NCI-H526 treated with DMSO at 0.1 percent for 48 hours (cell line): ENCODE results near the gene EXOSC9.
"Not testable (repeated sequence)": the region's sequence is repeated elsewhere in the genome, so short reads cannot be mapped to it uniquely, and the experiment has no call there.

Source experiments
- DNase-seq: peaks from one replicate; lab custom pipeline; 2025; lab: John Stamatoyannopoulos, UW

EXOSC9 gene, protein sequence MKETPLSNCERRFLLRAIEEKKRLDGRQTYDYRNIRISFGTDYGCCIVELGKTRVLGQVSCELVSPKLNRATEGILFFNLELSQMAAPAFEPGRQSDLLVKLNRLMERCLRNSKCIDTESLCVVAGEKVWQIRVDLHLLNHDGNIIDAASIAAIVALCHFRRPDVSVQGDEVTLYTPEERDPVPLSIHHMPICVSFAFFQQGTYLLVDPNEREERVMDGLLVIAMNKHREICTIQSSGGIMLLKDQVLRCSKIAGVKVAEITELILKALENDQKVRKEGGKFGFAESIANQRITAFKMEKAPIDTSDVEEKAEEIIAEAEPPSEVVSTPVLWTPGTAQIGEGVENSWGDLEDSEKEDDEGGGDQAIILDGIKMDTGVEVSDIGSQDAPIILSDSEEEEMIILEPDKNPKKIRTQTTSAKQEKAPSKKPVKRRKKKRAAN

DNA sequence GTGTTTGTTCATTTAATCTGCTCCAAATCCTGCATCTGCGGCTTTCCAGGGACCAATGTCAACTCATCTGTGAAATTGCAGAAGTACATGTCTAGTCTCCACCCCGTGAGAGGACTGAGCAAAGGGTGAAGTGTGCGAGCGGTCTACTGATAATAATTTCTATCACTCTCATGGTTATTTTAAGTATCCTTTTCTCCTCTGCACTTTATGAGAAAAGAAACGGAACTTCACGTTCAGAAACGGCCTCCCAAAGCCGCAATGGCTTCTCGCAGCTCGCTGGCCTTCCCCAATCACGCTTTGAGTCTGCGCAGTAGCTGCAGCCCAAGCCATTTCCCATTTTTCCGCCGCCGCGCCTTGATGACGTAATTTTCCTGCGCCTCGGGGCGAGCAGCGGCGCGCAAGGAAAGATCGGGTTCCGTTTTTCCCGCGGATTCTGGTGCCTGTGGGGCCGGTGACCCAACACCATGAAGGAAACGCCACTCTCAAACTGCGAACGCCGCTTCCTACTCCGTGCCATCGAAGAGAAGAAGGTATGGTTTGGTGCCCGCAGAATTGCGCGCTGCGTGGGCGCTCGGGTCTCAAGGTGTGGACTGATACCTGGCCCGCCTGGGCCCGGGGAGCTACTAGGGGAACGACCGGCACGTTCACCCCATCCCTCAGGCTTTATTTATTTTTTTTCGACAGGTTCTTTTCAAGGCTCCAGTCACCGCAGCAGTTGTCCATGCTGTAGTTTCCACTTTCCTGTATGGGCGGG, at the start of gene EXOSC9:
Gene EXOSC9, plus strand, starts transcription at position 363 of the 754 bp plus-strand sequence. Its CDS starts 102 bp downstream, at position 465.
- peak; percentile 73 for DNase-seq

DNA sequence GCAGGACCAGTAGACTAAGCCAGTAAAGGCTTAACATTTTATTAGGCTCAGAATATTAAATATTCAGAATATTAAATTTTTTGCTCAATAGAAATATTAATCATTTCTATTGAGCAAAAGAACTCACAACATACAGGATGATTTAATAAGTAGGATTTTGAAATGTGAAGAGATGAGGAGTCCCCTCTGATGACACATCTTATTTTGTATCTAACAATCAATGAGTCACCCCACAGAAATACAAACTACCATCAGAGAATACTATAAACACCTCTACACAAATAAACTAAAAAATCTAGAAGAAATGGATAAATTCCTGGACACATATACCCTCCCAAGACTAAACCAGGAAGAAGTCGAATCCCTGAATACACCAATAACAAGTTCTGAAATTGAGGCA, 49.0 kb upstream of the EXOSC9 start:
- DNase-seq, result not testable (repeated sequence)

- no peak for DNase-seq
Measured at GRCh38 chr4:121758925-121759568, 42.1 kb upstream of the EXOSC9 start.

- no peak for DNase-seq
Measured at GRCh38 chr4:121760205-121760604, 40.9 kb upstream of the EXOSC9 start.

DNA sequence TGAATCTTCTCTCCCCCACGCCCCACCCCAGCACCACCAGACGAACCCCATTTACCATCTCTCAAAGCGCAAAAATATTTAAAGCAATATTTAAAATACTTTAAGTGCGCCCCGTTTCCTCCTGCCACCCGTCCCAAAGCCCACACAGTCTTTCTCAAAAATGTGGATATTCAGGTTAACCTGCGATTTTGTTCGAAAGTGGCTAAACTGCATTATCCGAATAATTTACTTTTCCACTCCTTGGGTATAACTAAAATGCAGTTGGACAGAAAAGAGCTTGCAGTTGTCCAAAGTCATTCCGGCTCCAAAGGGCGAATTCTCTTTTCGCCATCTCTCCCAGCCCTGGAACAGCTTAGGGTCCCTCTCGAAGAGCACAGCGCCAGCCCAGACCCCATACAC, 36.8 kb upstream of the EXOSC9 start:
- DNase-seq, result no peak

DNA sequence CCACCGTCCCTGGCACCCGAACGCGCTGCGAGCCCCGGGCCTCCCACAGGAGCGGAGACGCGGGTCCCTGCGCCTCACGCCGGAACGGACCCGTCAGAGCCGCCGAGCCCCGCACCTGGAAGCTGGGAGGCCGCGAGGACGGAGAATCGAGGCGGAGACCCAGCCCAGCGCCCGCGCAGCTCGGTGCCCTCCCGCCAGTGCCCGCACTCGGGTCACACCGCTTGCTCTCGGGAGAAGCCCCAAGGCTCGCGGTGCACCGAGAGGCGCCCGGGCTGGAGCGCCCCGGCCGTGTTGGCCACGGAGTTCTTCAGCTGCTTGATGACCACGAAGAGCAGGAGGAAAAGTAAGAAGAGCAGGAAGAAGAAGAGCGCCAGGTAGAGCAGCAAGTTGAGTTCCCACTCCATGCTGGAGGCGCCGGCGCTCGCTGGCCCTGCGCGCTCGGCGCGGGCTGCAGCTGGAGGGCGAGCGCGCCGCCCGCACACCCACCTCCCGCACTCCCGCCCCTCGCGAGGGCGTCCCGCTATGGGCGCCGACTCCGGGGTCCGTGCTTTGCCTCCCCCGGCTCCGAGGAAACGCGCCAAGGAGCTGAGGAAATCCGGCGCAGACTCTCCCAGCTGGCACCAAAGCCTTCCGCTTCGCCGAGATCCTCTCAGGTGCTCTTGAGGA, 36.3 kb upstream of the EXOSC9 start, which contains the start of gene SMIM43:
Gene SMIM43, minus strand, starts transcription at position 463 of the 666 bp plus-strand sequence. Its CDS starts 59 bp downstream, at position 404.
- no peak for DNase-seq

DNA sequence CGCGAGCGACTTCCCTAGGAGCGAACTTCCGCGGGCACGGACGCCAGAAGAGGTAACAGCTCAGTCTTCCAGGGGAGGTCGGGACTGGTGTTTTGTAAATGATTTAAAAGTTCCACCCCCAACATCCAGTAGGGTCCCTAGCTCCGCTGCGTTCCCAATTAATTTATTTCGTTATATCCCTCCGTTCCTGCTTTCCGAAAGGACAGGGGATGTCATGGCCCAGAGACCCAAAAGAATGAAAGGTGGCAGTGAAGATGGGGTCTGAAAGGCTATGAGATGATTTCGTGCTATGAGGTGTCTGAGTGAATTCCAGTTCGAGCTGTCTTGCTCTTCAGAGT, 35.8 kb upstream of the EXOSC9 start:
- no peak for DNase-seq

DNA sequence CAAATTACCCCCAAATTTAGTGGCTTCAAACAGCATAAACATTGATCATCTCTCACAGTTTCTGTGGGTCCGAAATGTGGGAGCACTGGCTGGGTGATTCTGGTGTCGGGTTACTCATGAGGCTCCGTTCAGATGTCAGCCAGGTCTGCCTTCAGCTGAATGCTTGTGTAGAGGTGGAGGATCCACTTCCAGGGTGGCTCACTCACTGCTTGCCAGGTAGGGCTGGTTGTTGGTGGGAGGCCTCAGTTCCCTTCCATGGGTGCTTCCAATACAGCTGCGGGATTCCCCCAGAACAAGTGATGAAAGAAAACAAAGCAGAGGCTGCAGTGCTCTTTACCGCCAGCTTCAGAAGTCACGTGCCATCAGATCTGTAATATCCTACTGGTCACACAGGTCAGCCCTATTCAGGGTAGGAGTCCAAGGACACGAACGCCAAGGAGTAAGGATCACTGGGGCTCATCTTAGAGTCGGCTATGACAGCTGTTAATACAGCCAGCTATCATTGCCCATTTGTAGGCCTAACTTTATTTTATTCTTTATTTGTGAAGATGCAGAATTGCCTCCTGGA, 35.1 kb upstream of the EXOSC9 start:
- DNase-seq, result no peak

- DNase-seq, result no peak
Measured at GRCh38 chr4:121767166-121767565, 34.0 kb upstream of the EXOSC9 start.

GRCh38 chr4:121769341-121769740, 31.8 kb upstream of the EXOSC9 start:
- DNase-seq, result no peak

DNA sequence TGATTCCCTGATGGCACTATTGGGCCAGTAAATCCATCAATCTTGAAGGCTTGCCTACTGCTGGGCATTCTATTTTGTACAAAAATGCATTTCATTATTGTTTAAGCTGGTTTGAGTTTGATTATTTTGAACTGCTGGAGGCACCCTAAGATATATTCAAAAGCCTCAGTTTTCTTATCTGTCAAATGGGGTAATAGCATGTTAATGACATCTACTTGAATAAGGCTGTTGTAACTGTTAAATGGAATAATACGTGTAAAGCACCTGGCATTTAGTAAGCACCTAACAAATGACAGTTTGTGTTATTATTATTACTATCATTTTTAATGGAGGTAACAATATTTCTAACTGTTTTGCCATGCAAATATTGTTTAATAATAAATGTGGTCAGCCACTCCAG, 29.3 kb upstream of the EXOSC9 start:
- DNase-seq, result no peak

GRCh38 chr4:121773883-121774282, 27.2 kb upstream of the EXOSC9 start:
- no peak for DNase-seq

GRCh38 chr4:121776610-121777401, 24.3 kb upstream of the EXOSC9 start:
- DNase-seq, result no peak

- no peak for DNase-seq
Measured at GRCh38 chr4:121777625-121778024, 23.5 kb upstream of the EXOSC9 start.

DNA sequence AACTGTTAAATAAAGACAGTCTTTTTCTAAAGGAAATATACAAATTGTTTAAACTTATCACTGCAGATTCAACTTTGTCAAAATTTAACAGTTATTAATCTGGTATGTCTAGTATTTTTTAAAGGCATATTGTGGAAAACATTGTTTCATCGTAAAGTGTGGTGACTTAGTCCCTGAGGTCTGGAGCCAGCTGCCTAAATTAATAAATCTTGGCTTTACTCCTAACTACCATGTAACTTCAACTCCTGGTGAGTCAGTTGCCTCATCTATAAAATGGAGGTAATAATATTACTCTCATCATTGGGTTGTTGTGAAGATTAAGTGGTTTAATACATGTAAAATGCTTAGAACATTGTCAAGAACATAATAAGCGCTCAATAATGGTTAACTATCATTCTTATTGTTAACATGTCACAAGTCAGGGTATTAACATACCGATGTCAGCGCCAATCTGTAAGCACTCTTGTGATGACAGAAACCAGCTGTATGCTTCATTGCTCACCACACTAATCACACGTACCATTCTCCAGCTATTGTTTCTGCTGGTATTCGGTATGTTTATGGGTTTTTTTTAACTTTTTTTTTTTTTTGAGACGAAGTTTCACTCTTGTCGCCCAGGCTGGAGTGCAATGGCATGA, 22.0 kb upstream of the EXOSC9 start:
- DNase-seq, result no peak

DNA sequence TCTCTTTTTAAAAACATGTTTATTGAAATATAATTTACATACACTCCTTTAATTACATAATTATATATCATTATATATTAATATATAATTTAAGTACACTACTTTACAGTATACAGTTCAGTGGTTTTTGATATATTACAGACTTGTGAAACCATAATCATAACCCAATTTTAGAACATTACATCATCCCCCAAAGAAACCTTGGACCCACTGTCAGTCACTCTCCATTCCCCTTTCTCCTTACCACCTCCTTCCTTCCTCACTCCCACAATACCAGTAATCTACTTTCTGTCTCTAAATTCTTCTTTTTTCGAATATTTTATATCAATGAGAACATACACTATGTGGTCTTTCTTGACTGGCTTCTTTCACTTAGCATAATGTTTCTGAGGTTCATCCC, 17.9 kb upstream of the EXOSC9 start:
- no peak for DNase-seq

- DNase-seq, result no peak
Measured at GRCh38 chr4:121784401-121784800, 16.7 kb upstream of the EXOSC9 start.

GRCh38 chr4:121784975-121785374, 16.1 kb upstream of the EXOSC9 start:
- DNase-seq, result no peak

- DNase-seq, result no peak
Measured at GRCh38 chr4:121785479-121785878, 15.6 kb upstream of the EXOSC9 start.

DNA sequence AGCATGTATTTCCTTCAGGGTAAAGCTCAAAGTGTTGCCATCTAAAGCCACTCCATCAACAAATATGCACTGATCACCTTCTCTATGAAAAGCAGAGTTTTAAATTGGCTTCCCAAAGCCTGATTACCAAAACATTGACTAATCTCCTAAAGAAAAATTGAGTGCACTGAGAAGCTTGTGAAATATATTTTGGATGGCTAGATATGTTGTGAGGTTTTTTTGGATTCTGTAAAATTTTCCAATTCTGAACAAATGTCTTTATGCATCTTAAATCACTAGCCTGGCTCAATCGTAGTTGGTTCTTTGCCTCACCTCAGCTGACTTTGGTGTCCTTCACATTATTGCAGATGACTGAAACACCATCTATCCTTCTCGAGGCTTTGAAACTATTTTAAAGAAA, 14.9 kb upstream of the EXOSC9 start:
- DNase-seq, result no peak

DNA sequence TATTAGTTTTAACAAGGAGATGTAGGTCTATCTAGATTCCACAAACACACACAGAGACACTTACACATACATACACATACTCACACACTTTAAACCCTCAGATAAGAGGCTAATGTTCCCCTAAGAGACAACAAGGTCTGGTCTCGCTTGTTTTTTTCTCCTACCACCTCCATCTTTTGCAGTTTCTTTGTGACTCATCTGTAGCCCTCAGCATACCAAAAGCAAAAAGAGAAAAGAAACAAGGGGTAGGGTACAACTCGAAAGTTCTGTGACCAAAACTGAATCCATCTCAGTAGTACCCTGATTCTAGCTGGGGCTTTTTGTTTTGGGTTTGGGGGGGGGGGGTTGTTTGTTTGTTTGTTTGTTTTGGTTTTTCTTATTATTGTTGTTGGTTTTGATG, 12.2 kb upstream of the EXOSC9 start:
- DNase-seq, result no peak
